Measurements from ENCODE around the gene TUSC2. TPM values are rescaled to one million over a fixed set of nuclear protein-coding genes. Genes with fewer than 3 reads are reported as not detected.
A peak's percentile ranks its signal among the peaks of the same experiment; 100 is the strongest.

Gene TUSC2
- total and polyA plus RNA-seq, 2 of the 13 experiments (the other 11 are each of a cell fraction or from before 2014, with no cell fraction given) = 36.7 to 39.1 TPM

- TF ChIP-seq PREB (CRISPR knock-in tag; IDR thresholded peaks at IDR 0.05) (no peak), ZSCAN21 (CRISPR knock-in tag; IDR thresholded peaks at IDR 0.05; ENCODE audit: borderline replicate concordance) (peak; percentile 61; the same call in 1 of the 2 replicates), ZNF496 (CRISPR knock-in tag; IDR thresholded peaks at IDR 0.05; ENCODE audit: insufficient replicate concordance) (no peak), NFIB (CRISPR knock-in tag; IDR thresholded peaks at IDR 0.05; ENCODE audit: borderline replicate concordance) (no peak), ZNF30 (CRISPR knock-in tag; IDR thresholded peaks at IDR 0.05) (no peak), AKNA (CRISPR knock-in tag; IDR thresholded peaks at IDR 0.05; ENCODE audit: borderline replicate concordance) (no peak), ZFY (CRISPR knock-in tag; IDR thresholded peaks at IDR 0.05) (peak; percentile 28; the same call in 1 of the 2 replicates), PATZ1 (CRISPR knock-in tag; IDR thresholded peaks at IDR 0.05) (peak; percentile 95), MAFK (conservative IDR thresholded peaks at IDR 0.05 in 1 of 2, IDR thresholded peaks at IDR 0.05 in 1 of 2; ENCODE audit: low read length in 2 of 2) (peak in 1 of 2 experiments; percentile 30; a peak in 1 of 4 replicates), SSRP1 (CRISPR knock-in tag; IDR thresholded peaks at IDR 0.05) (0 out of 2 replicates have a peak, but pooled peaks have one; percentile 17), ESRRA (CRISPR knock-in tag; IDR thresholded peaks at IDR 0.05; ENCODE audit: low read depth) (peak; percentile 57; the same call in 1 of the 2 replicates), TFDP2 (CRISPR knock-in tag; IDR thresholded peaks at IDR 0.05) (peak; percentile 31; the same call in 1 of the 2 replicates), ZNF430 (CRISPR knock-in tag; IDR thresholded peaks at IDR 0.05) (no peak), FOXC1 (CRISPR knock-in tag; IDR thresholded peaks at IDR 0.05; ENCODE audit: borderline replicate concordance) (0 out of 2 replicates have a peak, but pooled peaks have one; percentile 50), TCF7L2 (IDR thresholded peaks at IDR 0.05; ENCODE audit: low read depth, low read length) (no peak), GATAD2A (CRISPR knock-in tag; IDR thresholded peaks at IDR 0.05) (0 out of 2 replicates have a peak, but pooled peaks have one; percentile 44), ZBTB38 (CRISPR knock-in tag; IDR thresholded peaks at IDR 0.05) (peak; percentile 56), TARDBP (CRISPR knock-in tag; IDR thresholded peaks at IDR 0.05) (peak; percentile 25; the same call in 1 of the 2 replicates), MEIS1 (CRISPR knock-in tag; IDR thresholded peaks at IDR 0.05; ENCODE audit: borderline replicate concordance) (peak; percentile 82; the same call in 1 of the 2 replicates), ZNF441 (CRISPR knock-in tag; IDR thresholded peaks at IDR 0.05; ENCODE audit: borderline replicate concordance) (no peak)
Measured at GRCh38 chr3:50324351-50325112, 3.5 kb downstream of the TUSC2 start (continued).

Measured in HepG2 (cell line).